AG08396 (cell line): Measurements from ENCODE around the gene BMP4.

ENCODE experiments used
- DNase-seq: peaks from one replicate; pipeline ENCODE4 v3.0.0; 2012; ENCODE audit warnings: low spot score, mixed read lengths

BMP4 gene

DNA sequence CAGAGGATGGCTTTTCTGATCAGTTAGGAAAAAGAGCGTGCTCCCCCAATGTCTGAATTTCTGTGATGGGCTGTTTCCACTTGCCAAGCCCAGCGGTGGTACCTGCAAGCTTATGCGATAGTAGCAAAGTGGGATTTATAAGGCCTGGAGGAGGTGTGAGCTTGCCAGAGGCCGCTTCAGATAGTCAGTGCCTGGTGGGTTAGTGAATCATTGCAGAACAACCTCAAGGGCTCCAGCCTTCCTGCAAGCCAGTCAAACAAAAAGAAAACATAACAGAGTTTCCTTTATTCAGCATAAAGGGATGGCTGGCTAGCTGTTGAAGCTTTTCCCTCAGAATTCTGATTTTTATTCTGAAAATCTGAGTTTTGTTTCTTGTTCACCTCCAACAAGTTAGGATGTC is 7.6 kb upstream of the BMP4 start:
- no peak for DNase-seq

DNA sequence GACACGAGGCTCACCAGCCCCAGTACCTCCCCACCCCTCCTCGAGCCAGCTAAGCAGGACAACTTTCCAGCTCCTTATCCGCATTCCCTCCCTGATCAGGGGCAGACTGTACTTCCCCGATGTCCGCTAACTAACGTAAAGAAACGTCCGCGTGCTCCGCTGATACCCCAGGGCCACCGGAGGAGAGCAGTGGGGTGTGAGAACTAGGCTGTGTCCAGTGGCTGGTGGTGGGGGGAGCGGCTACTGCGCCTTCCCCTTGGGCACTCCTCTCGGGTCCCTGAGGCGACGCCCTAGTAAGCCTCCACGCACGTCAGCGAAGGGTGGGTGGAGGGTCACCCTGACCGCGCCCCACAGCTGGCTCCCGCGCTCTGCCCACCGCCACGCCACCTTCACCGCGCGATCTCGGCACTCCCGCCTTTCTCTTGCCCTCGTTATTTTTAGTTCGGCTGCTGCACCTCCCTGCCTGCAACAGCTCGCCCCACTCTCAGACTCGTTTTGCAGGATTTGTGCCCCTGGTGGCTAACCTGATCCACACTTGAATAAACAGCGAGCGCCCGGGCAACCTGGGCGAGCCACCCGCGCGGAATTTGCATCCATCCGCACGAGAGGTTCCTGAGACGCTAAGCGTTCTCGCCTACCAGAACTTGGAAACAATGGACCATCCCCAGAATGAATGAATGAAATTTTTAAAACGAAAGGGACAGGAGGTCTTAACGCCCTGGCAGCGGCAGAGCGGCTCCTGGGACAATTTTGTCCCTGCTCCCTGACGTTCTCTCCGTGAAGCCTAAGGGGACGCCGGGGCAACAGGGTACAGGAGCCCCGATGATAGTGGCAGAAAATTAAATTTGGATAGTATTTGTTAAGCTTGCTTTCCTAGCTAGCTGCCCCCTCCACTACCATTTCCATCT is 6.9 kb upstream of the BMP4 start:
- DNase-seq: no peak

DNA sequence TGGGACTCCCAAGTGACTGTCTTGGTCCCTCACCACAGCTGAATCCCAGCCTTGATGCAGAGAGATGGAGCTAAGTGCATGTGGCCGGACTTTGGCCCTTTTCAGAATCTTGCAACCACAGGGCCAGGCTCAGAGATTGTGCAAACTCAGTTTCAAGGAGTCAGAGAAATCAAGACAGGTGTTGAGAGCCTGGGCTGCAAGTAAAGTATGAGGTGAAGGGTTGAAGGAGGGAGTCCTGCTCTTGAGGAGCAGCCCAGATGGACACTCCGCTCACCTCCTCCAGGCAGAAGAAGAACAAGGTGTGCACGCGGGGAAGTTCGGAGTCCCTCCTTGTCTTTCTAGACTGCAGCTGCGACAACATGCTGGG is 6.3 kb upstream of the BMP4 start:
- DNase-seq: no peak

- DNase-seq: no peak
Observed at GRCh38 chr14:53958628-53959027, 2.0 kb upstream of the BMP4 start.

GRCh38 chr14:53957739-53958138 is 1.1 kb upstream of the BMP4 start:
- no peak for DNase-seq

- DNase-seq: peak; percentile 48
Observed at GRCh38 chr14:53955671-53956426, 776 bp downstream of the BMP4 start.

DNA sequence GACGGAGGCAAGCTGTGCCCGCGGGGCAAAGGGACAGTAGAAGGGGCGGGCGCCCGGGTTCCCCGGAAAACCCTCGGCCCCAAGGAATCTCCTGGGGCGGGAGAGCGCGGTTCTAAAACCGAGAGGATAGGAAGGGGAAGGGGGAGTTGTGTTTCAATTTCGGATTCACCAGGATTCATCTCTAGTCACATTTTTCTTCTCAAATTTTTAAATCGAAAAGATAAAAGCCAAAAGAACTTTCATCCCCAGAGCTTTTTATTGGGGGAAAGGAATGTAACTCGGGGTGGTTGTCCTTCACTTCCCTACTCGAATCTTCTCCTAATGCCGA is 1.4 kb downstream of the BMP4 start:
- no peak for DNase-seq

DNA sequence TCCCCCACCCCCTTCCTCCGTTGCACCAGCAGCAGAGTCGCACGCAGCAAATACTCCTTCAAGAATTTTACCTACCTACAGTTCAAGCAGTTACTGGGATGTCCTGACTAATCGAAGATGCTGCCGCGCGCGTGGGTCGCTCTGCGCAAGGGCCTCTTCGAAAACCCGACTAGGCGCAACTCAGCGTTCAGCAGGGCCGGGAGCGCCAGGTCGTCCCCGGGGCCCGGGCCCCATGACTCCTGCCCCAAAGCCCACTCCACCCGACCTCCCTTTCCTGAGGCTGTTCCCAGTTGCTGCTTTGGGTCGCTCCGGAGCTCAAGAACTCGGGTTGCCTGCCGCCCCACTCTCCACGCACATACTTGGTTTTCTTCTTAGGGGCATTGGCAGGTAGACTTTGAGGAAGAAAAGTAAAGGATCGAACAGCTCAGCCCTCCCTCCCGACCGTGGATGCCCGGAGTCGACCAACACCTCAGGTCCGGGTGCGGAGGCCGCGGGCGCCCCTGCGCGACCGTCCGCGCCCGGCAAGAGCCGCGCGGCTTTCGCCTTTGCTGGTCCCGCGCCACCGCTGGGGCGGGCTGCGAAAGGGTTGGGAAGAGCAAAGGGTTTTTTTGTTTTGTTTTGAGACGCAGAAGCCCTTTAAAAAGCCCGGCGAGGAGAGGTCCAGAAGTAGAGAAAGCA is 1.9 kb downstream of the BMP4 start:
- peak; percentile 41 for DNase-seq

DNA sequence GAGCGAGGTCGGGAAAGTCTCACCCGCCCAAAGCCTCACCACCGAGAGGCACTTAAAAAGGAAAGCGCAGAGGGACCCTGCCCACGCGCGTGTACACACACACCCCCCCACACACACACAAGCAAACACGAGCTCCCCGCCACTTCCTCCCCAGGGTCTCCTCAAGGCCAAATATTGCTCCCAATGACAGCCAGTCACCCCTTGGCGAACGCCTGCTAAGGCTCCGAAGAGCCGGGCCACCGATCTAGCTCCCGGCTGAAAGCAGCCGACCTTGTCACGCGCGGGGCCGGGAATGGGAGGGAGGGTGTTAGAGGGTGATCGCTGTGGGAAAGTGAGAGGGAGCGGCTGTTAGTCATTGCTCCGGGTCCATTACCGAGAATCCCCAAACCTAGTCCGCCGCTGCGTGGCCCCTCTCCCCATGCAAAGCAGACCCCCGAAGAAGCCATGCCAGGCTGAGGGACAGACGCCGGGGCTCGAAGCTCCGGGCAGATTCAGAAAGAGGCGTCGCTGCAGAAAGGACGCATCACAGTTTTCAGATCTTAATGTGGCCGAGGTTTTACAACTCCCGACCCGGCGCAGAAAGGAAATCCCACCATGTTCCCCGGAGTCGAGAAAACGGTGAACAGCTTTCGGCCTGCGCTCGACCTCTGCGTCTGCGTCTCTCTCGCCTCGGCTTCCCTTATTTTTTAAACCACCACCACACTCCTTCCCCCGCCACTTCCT is 2.6 kb downstream of the BMP4 start:
- peak; percentile 70 for DNase-seq

DNA sequence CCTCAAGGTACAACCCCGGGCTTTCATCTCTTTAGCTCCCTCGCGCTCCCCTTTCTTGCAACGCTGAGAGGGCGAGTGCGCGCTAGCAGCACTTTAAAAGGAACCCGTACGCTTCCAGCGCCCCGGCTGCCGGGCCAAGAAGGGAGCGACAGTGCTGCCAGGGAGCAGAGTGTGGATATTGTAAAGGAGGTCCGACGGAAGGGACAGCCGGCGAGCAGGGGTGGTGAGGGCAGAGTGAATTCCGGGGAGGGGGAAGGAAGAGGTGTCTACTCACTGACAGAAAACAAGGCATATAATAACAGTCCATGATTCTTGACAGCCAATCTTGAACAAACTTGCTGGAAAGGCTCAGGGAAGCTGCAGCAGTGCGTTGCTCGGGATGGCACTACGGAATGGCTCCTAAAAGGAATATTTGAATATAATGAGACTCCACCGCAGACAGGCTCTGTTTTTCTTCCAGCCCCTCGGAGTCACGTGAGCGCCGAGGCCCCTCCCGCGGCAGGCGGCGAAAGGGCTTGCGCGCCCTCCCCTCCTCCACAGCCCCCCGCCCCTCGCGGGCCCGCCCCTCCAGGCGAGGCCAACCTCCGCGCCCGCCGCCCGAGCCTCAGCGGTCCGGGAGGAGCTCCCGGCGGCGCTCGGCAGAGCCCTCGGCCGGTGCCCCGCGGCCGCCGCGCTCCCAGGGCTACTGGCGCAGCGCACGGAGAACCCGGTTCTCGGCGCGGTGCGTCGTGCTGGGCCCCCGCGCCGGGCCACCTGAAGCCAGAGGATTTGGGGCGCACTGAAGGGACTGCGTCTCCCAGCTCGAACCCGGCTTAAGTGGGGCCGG is 3.4 kb downstream of the BMP4 start:
- peak; percentile 91 for DNase-seq

- no peak for DNase-seq
Observed at GRCh38 chr14:53952533-53952932, 4.1 kb downstream of the BMP4 start.

DNA sequence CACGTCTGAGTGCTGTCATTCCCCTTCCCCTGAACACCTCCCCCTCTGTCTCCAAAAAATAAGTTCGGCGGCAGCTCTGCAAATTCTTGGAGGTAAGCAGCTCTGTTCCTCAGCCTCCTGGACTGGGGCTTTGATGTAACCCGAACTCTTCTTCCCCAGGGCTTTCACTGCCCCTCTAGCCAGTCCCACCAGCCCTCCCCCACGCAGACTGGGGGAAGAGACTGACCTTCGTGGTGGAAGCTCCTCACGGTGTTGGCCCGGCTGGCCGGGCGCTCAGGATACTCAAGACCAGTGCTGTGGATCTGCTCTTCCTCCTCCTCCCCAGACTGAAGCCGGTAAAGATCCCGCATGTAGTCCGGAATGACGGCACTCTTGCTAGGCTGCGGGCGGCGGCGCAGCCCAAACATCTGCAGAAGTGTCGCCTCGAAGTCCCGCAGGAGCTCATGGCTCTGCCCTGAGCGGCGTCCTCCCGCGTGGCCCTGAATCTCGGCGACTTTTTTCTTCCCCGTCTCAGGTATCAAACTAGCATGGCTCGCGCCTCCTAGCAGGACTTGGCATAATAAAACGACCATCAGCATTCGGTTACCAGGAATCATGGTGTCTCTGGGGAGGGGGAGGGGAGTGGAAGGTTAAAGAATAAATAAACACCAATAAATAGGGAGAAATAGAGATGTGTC is 4.9 kb downstream of the BMP4 start:
- DNase-seq: no peak

DNA sequence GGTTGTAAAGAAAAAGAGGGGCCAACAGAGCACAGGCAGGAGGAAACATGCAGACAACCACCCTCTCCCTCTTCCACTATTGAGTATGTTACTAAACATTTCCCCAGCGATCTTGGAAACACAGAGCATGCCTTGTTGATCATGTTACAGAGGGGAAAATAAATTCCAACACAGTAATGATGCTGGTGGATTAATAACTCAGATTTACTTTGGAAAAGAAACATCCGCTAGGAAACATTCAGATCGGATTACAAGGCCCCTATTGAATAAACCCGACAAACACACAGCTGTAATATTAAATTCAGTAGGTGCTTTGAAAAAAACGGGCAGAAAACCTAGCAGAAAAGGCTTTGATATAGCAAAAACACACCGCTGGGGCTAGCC is 5.4 kb downstream of the BMP4 start:
- no peak for DNase-seq

- DNase-seq: no peak
Observed at GRCh38 chr14:53950031-53950793, 6.4 kb downstream of the BMP4 start.

DNA sequence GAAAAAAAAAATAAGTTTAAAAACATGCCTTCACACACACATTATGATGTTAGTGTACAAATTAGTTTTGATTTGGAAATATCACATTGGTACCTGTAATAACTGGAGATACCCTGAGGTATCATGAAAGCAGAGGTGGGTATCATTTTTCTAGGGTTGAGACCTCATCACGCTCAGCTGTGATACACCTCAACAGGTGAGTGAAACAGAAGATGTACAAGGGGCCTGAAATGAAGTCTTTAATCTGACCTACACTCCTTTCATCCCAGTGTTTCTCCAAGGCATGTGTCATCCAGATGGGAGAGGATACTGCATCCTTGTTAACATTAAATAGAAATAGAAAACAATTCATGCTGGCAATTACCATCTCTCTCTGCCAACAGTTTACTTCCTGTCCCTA is 7.4 kb downstream of the BMP4 start:
- no peak for DNase-seq

- DNase-seq: no peak
Observed at GRCh38 chr14:53948205-53948884, 8.3 kb downstream of the BMP4 start.

DNA sequence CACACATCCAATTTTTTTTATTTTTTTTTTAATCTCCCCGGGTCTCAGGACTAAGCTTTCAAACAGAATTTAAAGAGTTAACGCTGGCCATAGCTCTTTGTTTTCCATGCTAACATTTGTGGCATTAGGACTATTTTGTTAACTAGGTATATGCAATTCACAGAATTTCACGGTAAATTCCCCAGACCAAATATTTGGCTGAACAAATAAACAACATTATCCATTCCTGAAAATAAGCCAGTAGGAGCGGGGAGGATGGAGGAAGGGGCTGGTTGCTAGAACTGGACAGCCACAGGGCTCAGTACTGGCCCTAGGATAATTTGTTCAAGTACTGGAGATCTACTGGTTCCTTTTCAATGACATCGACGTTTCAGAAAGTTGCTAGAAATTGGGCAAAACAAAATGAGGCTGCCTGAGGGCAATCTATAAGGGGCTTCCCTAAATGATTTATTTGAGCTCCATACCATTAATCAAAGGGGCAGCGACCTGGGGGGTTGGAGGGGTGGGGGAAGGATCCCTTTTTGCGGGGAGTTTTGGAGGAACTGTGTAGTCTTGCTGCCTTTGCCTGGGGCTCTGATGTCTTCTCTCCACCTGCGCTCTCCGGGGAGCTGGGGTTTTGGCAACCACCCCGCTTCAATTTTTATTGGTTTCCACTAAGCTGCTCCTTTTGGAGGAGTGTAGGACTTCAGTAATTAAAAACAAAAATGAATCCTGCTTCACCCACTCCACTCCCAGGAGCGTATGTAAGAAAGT is 9.0 kb downstream of the BMP4 start:
- no peak for DNase-seq

- no peak for DNase-seq
Observed at GRCh38 chr14:53947094-53947445, 9.6 kb downstream of the BMP4 start.
